H1 (cell line): ENCODE data around the gene PRRC2C. TPM values are rescaled to one million over a fixed set of nuclear protein-coding genes. Genes with fewer than 3 reads are reported as not detected.

Experiments
- CTCF ChIA-PET: fragments of 300-600 bp; sonication (Branson Sonifier 250); formaldehyde crosslinking; loops from one replicate; lab custom pipeline; 2021; ENCODE audit not compliant: partially characterized antibody; lab: Charles Lee
- POLR2A ChIA-PET: fragments of 300-600 bp; sonication (Branson Sonifier 250); formaldehyde crosslinking; loops from one replicate; lab custom pipeline; 2021; ENCODE audit warnings: inconsistent platforms; ENCODE audit not compliant: partially characterized antibody; lab: Charles Lee
- DNase-seq, 2 experiments: peaks; one replicate each; pipeline versions ENCODE4 v3.0.0 to v3.0.0-alpha.2; 2010 to 2022; ENCODE audit warnings: low spot score in 2 of 2, low read depth in 1 of 2, mixed read lengths in 1 of 2
- FAIRE-seq: peaks from 2 replicates; lab custom pipeline; 2011; peaks lifted over from hg19 to GRCh38; lab: Jason Lieb, UNC
- H2AFZ ChIP-seq: 2 replicates; pipeline ENCODE4 v1.8.1; 2012; ENCODE audit warnings: low read length, inconsistent platforms
- H2AK5ac ChIP-seq: 2 replicates; pipeline ENCODE4 v1.6.1; 2013; ENCODE audit warnings: low read depth, low read length
- H2BK120ac ChIP-seq: replicated peaks from 2 replicates; pipeline ENCODE3; 2013; ENCODE audit warnings: low read depth, low read length, inconsistent platforms
- H2BK12ac ChIP-seq: 2 replicates; pipeline ENCODE4 v1.6.1; 2013; ENCODE audit warnings: low read depth, low read length
- H2BK15ac ChIP-seq: 2 replicates; pipeline ENCODE4 v1.6.1; 2013; ENCODE audit warnings: low read length
- H2BK20ac ChIP-seq: 2 replicates; pipeline ENCODE4 v1.6.1; 2013; ENCODE audit warnings: low read length
- H2BK5ac ChIP-seq: 2 replicates; pipeline ENCODE4 v1.6.1; 2013; ENCODE audit warnings: low read depth, low read length
- H3K14ac ChIP-seq: 2 replicates; pipeline ENCODE4 v1.6.1; 2013; ENCODE audit warnings: inconsistent platforms; ENCODE audit not compliant: insufficient read length
- H3K18ac ChIP-seq: 2 replicates; pipeline ENCODE4 v1.6.1; 2013; ENCODE audit warnings: low read length; ENCODE audit errors: extremely low read depth
- H3K23ac ChIP-seq: 2 replicates; pipeline ENCODE4 v1.6.1; 2013; ENCODE audit warnings: inconsistent platforms; ENCODE audit not compliant: insufficient read length
- H3K23me2 ChIP-seq: 2 replicates; pipeline ENCODE4 v1.6.1; 2013; ENCODE audit warnings: low read depth, low read length
- H3K27ac ChIP-seq: 2 replicates; pipeline ENCODE4 v1.6.1; 2011; ENCODE audit warnings: low read depth, low read length, inconsistent platforms
- H3K27me3 ChIP-seq, 4 experiments: replicated peaks in 1 of 4; 1 replicate in 1 of 4; 2 replicates in 3 of 4; pipeline versions ENCODE4 v1.6.1 to v1.8.1; 2011 to 2013; ENCODE audit warnings: low read length in 3 of 4, mild to moderate bottlenecking in 3 of 4, inconsistent platforms in 2 of 4, mixed read lengths in 2 of 4, moderate library complexity in 1 of 4; ENCODE audit not compliant: control insufficient read depth in 3 of 4, insufficient read depth in 3 of 4; ENCODE audit errors: extremely low read depth in 1 of 4
- H3K36me3 ChIP-seq, 4 experiments: 2 replicates each; pipeline versions ENCODE4 v1.6.1 to v1.8.1; 2011 to 2013; ENCODE audit warnings: mild to moderate bottlenecking in 4 of 4, low read length in 3 of 4, moderate library complexity in 2 of 4, control low read depth in 1 of 4, inconsistent platforms in 1 of 4; ENCODE audit not compliant: insufficient read depth in 4 of 4, control insufficient read depth in 2 of 4
- H3K4ac ChIP-seq: replicated peaks from 2 replicates; pipeline ENCODE3; 2013; ENCODE audit warnings: low read length, low read depth, mixed read lengths, inconsistent platforms; ENCODE audit not compliant: insufficient read length
- H3K4me1 ChIP-seq, 4 experiments: replicated peaks in 1 of 4; 1 replicate in 1 of 4; 2 replicates in 3 of 4; pipeline versions ENCODE4 v1.6.1 to v1.8.1; 2011 to 2013; ENCODE audit warnings: low read length in 3 of 4, inconsistent platforms in 2 of 4, mixed read lengths in 1 of 4; ENCODE audit not compliant: insufficient read depth in 4 of 4, control insufficient read depth in 3 of 4
- H3K4me2 ChIP-seq, 2 experiments: 2 replicates each; pipeline versions ENCODE4 v1.6.1 to v1.8.1; 2011 to 2013; ENCODE audit warnings: low read depth in 2 of 2, low read length in 2 of 2, control low read depth in 1 of 2, inconsistent platforms in 1 of 2, mild to moderate bottlenecking in 1 of 2; ENCODE audit not compliant: insufficient read depth in 1 of 2
- H3K4me3 ChIP-seq, 4 experiments: fragments of 200-600, 300-600 bp in 1 of 4; sonication (generic), shearing (Covaris generic), sonication (Bioruptor Twin) in 1 of 4; 2 replicates each; pipeline versions ENCODE4 v1.5.1 to v1.8.1; 2011 to 2016; ENCODE audit warnings: low read length in 4 of 4, low read depth in 3 of 4, control low read depth in 2 of 4, inconsistent platforms in 2 of 4, mild to moderate bottlenecking in 2 of 4, mixed read lengths in 1 of 4, moderate library complexity in 1 of 4; ENCODE audit not compliant: insufficient read depth in 2 of 4; ENCODE audit errors: extremely low read depth in 1 of 4
- H3K56ac ChIP-seq: replicated peaks from 2 replicates; pipeline ENCODE3; 2013; ENCODE audit warnings: low read depth, mild to moderate bottlenecking, mixed read lengths, low read length, inconsistent platforms; ENCODE audit not compliant: insufficient read length
- H3K79me1 ChIP-seq: 2 replicates; pipeline ENCODE4 v1.6.1; 2013; ENCODE audit warnings: low read depth, low read length, control low read depth
- H3K79me2 ChIP-seq, 2 experiments: 2 replicates each; pipeline versions ENCODE4 v1.6.1 to v1.8.1; 2012 to 2013; ENCODE audit warnings: low read length in 2 of 2, mild to moderate bottlenecking in 2 of 2, inconsistent platforms in 1 of 2; ENCODE audit not compliant: insufficient read depth in 2 of 2, control insufficient read depth in 1 of 2
- H3K9ac ChIP-seq, 4 experiments: replicated peaks in 1 of 4; 1 replicate in 1 of 4; 2 replicates in 3 of 4; pipeline versions ENCODE4 v1.6.1 to v1.8.1; 2011 to 2013; ENCODE audit warnings: low read depth in 3 of 4, low read length in 3 of 4, control low read depth in 2 of 4, mild to moderate bottlenecking in 2 of 4, moderate library complexity in 2 of 4, inconsistent platforms in 1 of 4; ENCODE audit errors: extremely low read depth in 1 of 4
- H3K9me3 ChIP-seq, 2 experiments: 2 replicates each; pipeline versions ENCODE4 v1.6.1 to v1.8.1; 2012 to 2013; ENCODE audit warnings: mild to moderate bottlenecking in 2 of 2, moderate library complexity in 2 of 2, control low read depth in 1 of 2, inconsistent platforms in 1 of 2, low read depth in 1 of 2, low read length in 1 of 2, mixed read lengths in 1 of 2; ENCODE audit not compliant: insufficient read depth in 2 of 2
- H4K20me1 ChIP-seq, 2 experiments: replicated peaks in 1 of 2; 2 replicates each; pipeline versions ENCODE3 to v1.8.1; 2011 to 2013; ENCODE audit warnings: inconsistent platforms in 2 of 2, low read length in 2 of 2, mild to moderate bottlenecking in 1 of 2; ENCODE audit not compliant: insufficient read depth in 2 of 2, control insufficient read depth in 1 of 2
- H4K5ac ChIP-seq: 2 replicates; pipeline ENCODE4 v1.6.1; 2013; ENCODE audit warnings: low read length, low read depth, mixed read lengths, inconsistent platforms; ENCODE audit not compliant: insufficient read length
- H4K8ac ChIP-seq: 2 replicates; pipeline ENCODE4 v1.8.0; 2013; ENCODE audit warnings: mild to moderate bottlenecking, moderate library complexity, low read length, inconsistent platforms; ENCODE audit not compliant: insufficient read depth; ENCODE audit errors: extremely low read depth
- H4K91ac ChIP-seq: replicated peaks from 2 replicates; pipeline ENCODE3; 2013; ENCODE audit warnings: low read length, mixed read lengths, inconsistent platforms; ENCODE audit not compliant: insufficient read length
- FOSL1 ChIP-seq: IDR thresholded peaks from 2 replicates; pipeline ENCODE4 v1.6.1; 2011; ENCODE audit warnings: mild to moderate bottlenecking, low read depth, low read length, moderate library complexity; ENCODE audit not compliant: insufficient read depth
- KDM1A ChIP-seq: fragments of 200-600, 300-600 bp; sonication (generic); IDR thresholded peaks from 2 replicates; pipeline ENCODE4 v1.7.1; 2016; ENCODE audit warnings: mild to moderate bottlenecking, low read length, borderline replicate concordance
- NANOG ChIP-seq: IDR thresholded peaks from 2 replicates; pipeline ENCODE4 v1.6.1; 2011; ENCODE audit warnings: low read length, low read depth, mild to moderate bottlenecking, inconsistent platforms; ENCODE audit not compliant: insufficient read depth, poor library complexity, severe bottlenecking
- POLR2AphosphoS5 ChIP-seq: IDR thresholded peaks from 2 replicates; pipeline ENCODE4 v1.6.1; 2011; ENCODE audit warnings: low read depth, low read length
- SAP30 ChIP-seq: fragments of 300-600 bp; sonication (generic); IDR thresholded peaks from 2 replicates; pipeline ENCODE4 v1.7.1; 2012; ENCODE audit warnings: low read length, moderate library complexity, mild to moderate bottlenecking, inconsistent platforms; ENCODE audit not compliant: insufficient read depth, insufficient replicate concordance
- SP1 ChIP-seq: IDR thresholded peaks from 2 replicates; pipeline ENCODE4 v1.6.1; 2011; ENCODE audit warnings: low read depth, low read length
- SRF ChIP-seq: IDR thresholded peaks from 2 replicates; pipeline ENCODE4 v1.6.1; 2011; ENCODE audit warnings: mild to moderate bottlenecking, low read depth, low read length, moderate library complexity
- WGBS, 2 experiments: shearing (Covaris generic) in 1 of 2; methylation state at CpG; one replicate each; pipeline versions ENCODE4 v1.1.6 to v1.1.7; 2013 to 2015; ENCODE audit warnings: low lambda C conversion rate in 2 of 2, mixed read lengths in 2 of 2, inconsistent platforms in 1 of 2, low coverage in 1 of 2, missing lambda C conversion rate in 1 of 2; ENCODE audit not compliant: insufficient replicate concordance in 2 of 2, insufficient coverage in 1 of 2, insufficient read length in 1 of 2; ENCODE audit errors: extremely low coverage in 1 of 2, missing lambda C conversion rate in 1 of 2; 5-methylcytosine and 5-hydroxymethylcytosine counted together
- polyA plus RNA-seq, 7 experiments: library from polyadenylated mRNA; depleted of rRNA in 3 of 7; stranded (reverse) in 5 of 7; unstranded in 2 of 7; fragments of >200 nt in 5 of 7; fragments of 200-250 nt in 2 of 7; gene quantifications; 1 replicate in 5 of 7; 2 replicates in 1 of 7; 4 replicates in 1 of 7; pipeline versions ENCODE4 v1.2.1 to v1.2.3, GENCODE V29; 2011 to 2013; ENCODE audit warnings: missing spikeins in 2 of 7, mixed read lengths in 2 of 7
- total RNA-seq: library from RNA; stranded (reverse); fragmentation: NEBNext Ultra II Directional; extraction: Animal tissue kit (Norgen Biotek cat#: 25700); gene quantifications from 2 replicates; pipeline ENCODE4 v1.2.1, GENCODE V29; 2021

PRRC2C gene
- total and polyA plus RNA-seq, 2 of the 8 experiments (the other 6 are each of a cell fraction or from before 2014, with no cell fraction given) = 125 to 264 TPM

DNA sequence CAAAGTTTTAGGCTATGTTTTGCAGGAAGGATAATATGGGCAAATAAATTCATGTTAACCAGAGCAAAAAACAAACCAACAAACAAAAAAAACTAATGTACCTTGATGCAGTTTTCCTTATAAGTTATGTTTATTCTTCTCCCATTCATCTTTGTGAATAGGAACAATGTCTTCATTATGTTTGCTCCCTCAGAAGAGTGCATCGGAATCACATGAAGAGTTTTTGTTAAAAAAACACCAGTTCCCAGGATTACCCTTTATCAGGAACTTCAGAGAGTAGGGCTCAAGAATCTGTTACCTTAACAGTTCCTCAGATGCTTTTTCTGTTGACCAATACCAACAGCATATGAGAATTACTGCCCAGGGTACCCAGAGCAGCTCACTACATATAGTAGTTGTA lies 14.6 kb upstream of the PRRC2C start:
- no peak overlapping the region for H3K14ac ChIP-seq
- no peak overlapping the region for H2AK5ac ChIP-seq
- ChIA-PET CTCF (no interaction called here), POLR2A (no interaction called here)
- H3K9me3 ChIP-seq = no peaks in the 10 kb centered on the region
- no peak overlapping the region for H2BK120ac ChIP-seq
- H3K4me1 ChIP-seq = no peaks in the 10 kb centered on the region
- TF ChIP-seq SRF (no peak), NANOG (no peak), SAP30 (no peak), SP1 (no peak), POLR2AphosphoS5 (no peak), FOSL1 (no peak), KDM1A (no peak)
- no peak overlapping the region for H3K56ac ChIP-seq
- no peak overlapping the region for H3K4me2 ChIP-seq
- no peaks in the 10 kb centered on the region for H3K27me3 ChIP-seq
- DNase-seq (no peak), FAIRE-seq (no peak)
- no peak overlapping the region for H2AFZ ChIP-seq
- no peak overlapping the region for H2BK5ac ChIP-seq
- H3K79me1 ChIP-seq = no peaks in the 10 kb centered on the region
- no peak overlapping the region for H2BK20ac ChIP-seq
- H4K8ac ChIP-seq = no peak overlapping the region
- H3K9ac ChIP-seq = no peak overlapping the region
- no peaks in the 10 kb centered on the region for H3K79me2 ChIP-seq
- H2BK15ac ChIP-seq = no peak overlapping the region
- no peaks in the 10 kb centered on the region for H3K36me3 ChIP-seq
- no peak overlapping the region for H4K91ac ChIP-seq
- no peaks in the 10 kb centered on the region for H4K20me1 ChIP-seq
- no peak overlapping the region for H3K18ac ChIP-seq
- no peak overlapping the region for H3K27ac ChIP-seq
- WGBS, 2 experiments = 97% methylated on average over 1 of the region's 1 CpG; no CpG with 5 or more reads in 1 of the 2 experiments
- H4K5ac ChIP-seq = no peak overlapping the region
- H3K23me2 ChIP-seq = no peaks in the 10 kb centered on the region
- no peak overlapping the region for H3K23ac ChIP-seq
- no peak overlapping the region for H3K4ac ChIP-seq
- H3K4me3 ChIP-seq = no peak overlapping the region
- no peak overlapping the region for H2BK12ac ChIP-seq
